ENCODE measurements around the gene MAML3.

Gene MAML3

DNA sequence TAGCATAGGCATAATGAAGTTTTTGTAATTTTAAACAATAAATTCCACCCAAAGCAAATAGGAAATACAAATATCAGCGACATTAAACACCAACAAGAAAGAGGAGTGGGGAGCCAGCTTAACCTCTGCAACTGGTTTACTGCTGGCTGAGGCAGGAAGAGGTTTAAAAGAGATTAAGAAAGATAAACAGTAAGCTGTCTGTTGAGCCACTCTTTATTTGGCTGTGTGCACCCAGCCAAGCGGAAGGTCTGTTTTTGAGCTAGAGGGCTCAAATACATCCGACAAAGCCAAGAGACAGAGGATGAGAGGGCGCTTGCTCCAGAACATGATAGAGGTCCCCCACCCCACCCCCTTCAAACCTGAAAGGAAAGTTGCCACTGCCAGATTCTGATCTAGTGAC is 297.0 kb downstream of the MAML3 start:
- DNase-seq, result peak; percentile 46

DNA sequence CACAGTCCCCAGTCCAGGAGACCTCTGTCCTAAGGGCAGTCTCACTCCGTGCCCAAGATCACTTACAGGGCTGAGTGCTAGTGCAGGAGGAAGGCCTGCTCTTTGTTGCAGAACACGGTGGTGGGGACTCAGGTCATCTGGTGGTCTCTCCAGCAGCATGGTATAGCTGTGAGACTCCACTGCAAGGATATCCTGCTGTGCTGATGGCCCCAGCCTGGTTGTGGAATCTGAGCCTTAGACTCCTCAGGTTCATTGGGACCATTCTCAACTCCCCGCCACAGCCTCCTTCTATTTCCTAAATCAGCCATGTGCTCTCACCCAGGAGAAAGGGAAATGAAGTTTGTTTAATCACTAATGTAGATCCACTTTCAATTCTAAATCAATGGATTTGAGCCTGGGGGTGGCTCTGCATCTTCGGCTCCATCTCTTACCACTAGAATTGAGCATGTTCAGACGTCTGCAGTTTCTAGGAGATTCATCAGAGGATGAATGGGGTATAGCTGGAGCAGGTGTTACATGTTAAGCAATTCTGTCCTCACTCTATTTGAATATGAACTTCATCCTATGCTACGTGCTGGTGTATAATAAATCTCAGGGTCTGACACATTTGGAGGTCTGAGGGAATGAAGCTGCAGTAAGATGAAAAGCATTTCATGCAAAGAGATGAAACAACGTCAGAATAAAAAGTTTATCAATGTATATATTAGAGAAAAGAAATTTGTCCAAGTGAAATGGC is 299.1 kb downstream of the MAML3 start:
- DNase-seq, result no peak

DNA sequence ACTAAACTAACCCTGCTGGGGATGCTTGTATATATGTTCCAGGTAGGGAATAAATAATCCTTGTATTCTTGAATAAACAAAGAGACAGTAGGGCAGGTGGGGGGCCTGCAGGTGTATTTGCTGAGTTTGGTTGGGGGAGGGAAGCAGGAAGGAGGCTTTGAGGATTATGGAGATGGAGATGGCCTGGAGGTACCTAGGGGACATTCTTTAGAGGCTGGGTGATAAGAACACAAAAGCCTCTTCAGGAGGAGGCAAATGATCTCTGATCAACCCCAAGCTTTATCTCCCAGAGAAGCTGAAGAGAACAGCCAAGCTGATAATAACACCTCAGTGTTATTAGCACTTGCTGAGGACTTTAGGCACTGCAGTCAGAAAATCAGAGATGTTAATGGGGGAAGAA is 300.7 kb downstream of the MAML3 start:
- DNase-seq, result no peak

DNA sequence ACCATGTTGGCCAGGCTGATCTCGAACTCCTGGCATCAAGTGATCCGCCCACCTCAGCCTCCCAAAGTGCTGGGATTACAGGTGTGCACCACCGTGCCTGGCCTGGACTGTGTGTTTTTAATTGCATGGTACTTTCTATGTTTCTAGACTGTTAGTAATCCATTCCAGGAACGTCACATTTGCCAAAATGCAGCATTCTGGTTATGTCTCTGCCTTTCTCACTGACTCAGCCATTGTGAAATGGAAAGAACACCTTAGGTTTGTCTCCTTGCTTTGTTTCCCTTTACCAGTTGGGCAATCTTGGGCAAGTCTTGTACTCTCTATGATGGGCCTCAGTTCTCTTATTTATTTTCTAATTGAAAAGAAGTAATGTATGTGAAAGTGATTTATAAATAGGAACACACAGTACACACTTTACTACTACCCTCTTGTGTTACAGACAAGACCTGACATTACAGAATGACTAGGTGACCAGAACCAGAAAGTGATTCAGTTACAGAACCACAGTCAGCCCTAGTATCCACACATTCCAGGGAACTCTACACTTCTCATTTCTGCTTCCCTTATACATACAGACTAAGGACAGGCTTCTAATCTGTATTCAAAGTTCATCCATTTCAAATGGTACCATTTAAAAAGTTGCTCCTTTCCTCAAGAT is 301.2 kb downstream of the MAML3 start:
- no peak for DNase-seq

DNA sequence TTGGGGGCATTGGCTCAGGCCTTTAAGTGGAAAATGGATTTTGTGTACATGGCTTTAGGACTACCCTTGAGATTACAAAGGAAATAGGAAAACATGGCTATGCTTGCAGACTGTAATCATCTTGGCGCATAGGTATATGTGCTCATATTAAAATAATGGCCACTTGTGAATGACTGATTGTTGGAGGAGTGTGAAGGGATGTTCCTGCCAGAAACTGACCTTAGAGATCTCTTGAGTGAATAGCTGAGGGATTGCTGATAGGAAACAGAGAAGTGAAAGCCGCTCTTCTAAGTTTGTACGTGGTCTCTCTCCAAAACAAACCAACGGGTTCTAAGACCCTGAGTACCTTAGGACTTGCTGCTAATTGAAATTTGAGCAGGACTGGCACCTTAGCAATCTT is 302.3 kb downstream of the MAML3 start:
- no peak for DNase-seq

DNA sequence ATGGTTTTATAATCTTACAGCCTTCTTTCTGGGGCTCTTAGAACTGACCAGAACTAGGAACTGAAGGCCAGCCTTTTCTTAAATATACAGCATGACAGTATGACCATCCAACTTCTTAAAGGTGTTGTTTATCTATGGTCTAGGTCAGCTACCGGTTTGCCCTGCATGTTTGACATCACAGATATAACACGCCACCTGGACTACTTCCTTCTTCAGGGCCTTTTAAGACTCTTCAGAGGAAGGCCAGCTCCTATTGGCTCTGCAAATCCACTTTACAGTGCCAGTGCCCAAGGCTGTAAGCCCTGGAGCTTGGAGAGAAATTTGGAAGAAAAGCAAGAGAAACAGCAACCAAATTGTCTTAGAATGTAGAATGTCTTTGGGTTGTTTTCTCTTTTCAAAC is 302.9 kb downstream of the MAML3 start:
- DNase-seq, result no peak

DNA sequence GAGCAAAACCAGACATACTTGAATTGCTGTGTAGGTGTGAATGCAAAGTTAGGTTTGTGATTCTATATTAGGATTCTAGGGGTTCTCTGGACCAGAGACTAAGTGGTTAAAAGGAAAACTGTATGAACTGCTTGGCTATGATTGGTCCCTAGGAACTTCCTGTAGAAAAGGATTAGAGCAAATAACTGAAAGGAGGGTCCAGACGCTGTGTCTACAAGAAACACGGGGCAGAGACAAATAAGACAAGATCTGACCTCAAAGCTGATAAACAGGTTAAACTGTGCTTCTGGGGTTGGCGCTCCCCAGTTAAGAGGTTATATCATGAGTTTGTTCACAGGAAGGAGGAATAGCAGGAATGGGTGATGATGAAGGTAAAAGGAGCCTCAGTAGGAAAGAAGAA is 304.8 kb downstream of the MAML3 start:
- peak; percentile 25 for DNase-seq

DNA sequence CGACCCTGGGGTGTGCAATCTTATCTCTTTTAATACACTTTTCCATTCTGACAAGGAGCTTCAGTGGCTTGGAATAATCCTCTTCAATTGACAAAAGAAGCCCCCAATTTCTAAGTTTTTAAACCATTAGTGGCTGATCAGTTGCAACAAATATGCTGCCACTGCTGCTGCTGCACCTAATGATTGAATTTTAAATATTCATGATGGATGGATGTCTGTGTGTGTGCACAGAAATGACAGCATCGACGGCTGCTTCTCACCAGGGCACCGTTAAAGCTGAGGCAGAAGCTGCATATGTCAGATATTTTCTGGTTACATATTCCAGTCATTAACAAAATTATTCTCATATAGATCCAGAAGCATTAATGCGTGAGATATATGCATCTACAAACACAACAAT is 306.0 kb downstream of the MAML3 start:
- DNase-seq, result no peak

DNA sequence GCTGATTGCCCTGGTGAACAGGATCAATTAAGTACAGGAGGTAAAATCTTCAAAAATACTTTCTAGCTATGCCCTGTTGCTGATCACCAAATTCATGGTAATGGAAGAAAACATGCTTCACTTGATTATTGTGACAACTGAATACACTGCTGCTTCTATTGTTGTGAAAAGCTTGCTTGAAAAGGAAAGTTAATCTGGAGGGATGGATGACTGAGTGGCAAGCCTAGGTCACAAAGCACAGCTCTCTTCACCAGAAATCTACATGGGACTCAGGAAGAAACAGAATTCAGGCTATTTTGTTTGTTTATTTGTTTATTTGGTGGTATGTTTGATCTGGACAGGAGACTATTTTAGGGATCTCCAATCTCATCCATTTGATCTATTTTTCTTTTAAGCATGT is 306.4 kb downstream of the MAML3 start:
- no peak for DNase-seq

DNA sequence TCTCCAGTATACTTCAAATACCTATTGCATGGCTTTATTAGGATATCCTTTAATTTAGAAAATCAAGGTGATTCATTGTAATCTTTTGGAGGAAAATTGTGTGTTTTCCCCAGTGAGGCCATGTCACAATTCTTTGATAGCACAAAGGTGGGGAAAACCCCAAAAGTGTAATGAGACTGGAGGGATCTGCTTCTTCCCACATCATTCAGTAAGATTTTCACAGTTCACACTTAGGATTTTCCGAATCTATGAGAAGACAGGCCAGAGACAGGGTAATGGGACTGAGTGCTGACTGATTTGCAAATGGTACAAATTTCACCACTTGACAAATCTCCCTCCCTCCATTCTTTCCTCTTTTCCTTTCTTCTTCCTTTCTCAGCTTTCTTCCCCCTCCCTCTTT is 307.2 kb downstream of the MAML3 start:
- DNase-seq, result no peak

DNA sequence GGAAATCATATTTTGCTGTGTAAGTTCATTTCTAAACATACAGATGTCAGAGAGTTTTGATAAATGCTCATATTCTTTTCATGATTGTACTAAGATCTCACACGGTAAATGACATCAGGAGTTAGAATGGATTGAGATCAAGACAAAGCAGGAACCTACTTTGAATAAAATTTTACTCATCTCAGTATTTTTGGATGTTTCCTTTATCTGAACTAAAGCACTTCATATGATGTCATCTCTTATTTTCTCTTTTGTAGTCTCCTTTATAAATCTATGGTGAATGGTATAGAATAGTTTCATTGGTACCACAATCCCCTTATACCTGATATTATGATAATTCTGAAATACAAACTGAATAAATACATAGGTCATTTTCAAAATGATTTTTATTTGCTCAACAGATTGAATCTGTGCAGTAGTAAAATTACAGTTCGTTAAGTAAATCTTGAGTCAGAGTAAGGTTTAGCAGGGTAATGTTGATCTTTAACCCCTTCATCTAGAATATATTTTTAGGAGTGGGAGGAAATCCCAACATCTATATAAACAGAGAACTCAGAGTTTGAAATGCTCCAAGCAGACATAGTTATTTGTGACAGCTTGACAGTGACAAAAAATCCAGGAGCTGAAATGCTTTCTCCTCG is 308.4 kb downstream of the MAML3 start:
- no peak for DNase-seq

DNA sequence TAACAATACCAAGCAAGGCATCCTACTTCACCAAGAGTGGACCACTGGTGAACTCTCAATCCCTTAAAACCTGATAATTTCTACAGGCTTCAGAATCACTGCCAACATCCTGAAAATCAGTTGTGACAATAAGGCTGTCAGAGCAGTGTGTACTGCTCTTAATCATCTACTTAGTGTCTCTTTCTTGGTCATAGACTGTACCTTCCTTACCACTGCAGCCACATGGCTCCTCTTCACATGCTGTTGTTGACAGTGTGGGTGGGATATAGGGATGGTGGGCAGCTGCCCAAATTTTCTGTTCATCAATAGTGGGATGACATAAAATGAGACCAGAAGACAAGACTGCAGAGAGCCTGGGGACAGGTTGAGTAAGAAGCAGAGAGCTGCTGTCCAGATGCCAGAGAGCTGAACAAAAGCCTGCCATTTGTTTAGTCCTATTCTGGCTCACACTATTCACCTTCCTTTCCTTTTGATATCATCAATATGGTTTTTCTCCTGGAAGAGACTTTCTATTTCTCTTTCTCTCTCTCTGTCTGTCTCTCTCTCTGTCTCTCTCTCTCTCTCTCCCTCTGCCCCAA is 309.4 kb downstream of the MAML3 start:
- DNase-seq, result no peak

DNA sequence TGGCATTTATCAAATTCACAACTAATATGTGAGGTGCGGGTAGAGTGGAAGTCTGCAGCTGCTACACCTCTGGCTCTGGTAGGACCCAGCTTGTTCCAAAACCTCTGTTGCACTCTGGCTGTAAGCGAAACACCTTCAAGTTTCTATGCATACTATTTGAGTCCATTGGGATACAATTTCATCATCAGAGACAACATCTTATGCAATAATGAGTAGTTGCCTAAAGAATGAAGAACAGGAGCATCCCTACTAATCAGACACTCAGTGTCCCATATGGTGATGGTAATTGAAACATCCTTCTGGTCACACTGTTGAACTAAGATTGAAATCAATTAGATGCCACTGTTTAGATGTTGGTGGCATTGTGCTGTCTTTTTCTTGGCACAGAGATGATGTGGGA is 309.9 kb downstream of the MAML3 start:
- no peak for DNase-seq

DNA sequence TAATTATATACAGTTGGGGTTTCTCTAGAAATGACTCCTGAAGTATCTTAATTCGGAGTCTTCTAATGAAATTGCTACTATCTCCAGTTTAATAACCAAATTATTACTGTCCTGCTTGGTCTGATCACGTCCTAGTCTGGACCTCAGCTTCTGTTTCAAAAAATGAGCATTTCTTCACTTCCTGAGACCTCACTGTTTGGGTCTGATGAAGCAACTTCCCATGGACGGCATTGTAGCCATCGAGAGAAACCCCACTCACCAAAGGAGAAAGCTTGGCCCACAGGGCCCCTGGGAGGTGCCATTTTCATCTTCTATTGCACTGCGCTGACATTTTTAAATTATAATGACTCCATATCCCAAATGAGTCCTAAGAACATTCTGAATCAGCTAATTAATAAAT is 310.3 kb downstream of the MAML3 start:
- DNase-seq, result no peak

DNA sequence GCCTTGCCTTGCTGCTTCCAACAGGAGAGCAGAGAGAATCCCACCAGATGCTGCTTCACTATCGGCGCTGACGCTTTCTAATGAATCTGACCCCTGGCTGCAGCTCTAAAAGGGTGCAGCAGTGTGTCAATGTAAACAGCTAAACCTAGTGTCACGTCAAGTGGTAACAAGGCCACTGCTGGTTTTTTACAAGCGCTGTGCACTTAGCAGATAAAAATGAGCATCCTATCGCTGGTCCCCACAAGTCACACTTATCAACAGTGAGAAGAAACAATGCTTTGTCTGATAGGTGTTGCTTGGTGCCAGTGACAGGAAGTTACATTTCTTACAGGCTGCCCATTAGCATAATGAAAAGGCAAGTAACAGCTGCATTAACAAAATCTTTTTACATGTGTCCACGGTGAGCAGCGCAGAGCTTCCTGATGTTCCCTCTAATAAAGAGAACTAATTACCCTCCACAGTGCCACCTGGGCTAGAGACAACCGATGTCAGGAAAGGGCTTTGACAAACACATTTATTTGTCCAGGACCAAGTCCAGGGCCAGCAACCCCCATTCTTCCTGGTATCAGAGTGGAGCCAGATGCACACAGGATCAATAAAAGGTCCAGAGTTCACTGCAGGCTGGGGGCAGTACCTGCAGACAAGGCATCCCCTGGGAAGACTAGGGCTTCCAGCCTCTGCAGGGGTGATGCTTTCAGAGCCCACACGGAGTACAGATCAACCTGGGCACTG is 312.4 kb downstream of the MAML3 start:
- peak; percentile 98 for DNase-seq

DNA sequence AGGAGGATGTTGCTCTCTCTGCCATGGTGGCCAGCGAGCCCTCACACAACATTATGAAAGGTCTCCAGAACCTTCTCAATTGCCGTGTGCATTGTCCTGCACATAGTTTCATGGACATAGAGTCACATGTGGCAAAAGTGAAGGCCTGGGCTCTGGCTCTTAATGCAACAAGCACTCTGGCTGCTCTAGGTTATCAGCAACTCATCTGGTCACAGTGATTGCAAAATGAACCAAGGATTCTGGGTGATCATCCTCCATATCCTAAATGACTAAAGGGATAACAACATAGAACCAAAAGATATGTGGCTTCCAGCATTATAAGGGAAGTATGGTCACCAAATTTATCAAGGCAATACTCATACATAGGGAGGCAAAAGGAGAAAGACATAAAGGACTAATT is 313.2 kb downstream of the MAML3 start:
- DNase-seq, result no peak

DNA sequence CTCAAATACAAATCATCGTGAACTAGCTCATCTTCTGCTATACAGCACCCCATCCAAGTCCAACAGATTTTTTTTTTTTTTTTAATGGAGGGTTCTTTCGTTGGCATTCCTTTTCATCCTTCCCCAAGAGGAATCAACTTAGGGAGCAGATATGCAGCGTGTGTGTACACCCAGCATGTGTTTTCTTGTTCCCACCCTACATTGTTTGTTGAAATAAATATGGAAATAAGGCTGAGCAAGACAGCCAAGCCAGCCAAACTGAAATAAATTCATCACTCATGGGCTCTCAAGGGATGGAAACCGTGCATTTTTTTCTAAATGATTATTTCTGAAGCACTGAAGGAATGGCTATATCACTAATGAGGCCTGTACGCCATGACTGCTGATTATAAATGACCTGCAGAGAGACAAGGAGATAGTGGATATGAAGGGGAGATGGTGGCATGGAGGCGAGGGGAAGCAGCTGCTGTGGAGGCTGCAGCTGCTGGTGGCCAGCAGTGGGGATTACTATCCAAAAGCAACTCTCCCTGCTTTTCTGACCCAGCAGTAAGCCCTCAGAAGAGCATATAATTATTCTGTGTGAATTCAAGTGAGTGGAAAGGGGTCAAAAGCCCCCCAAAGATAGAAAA is 314.5 kb downstream of the MAML3 start:
- DNase-seq, result no peak

DNA sequence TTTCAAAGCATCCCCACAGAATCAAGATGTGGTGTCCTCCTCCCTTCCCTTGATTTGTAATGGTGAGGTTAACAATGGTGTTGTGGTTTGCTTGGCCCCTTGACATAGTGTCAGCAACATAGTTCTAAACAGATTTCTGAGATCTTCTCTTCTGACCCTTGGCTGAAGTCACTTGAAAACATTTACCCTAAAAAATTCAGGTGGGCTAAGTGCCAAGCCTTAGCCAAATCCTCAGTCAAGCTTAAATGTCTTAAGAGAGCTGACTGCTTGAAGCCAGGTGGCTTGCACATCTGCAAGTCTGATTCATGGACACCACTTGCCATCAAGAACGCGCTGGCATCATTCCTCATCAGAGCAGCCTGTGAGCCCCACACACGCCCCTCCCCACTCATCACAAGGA is 315.2 kb downstream of the MAML3 start:
- DNase-seq, result no peak

DNA sequence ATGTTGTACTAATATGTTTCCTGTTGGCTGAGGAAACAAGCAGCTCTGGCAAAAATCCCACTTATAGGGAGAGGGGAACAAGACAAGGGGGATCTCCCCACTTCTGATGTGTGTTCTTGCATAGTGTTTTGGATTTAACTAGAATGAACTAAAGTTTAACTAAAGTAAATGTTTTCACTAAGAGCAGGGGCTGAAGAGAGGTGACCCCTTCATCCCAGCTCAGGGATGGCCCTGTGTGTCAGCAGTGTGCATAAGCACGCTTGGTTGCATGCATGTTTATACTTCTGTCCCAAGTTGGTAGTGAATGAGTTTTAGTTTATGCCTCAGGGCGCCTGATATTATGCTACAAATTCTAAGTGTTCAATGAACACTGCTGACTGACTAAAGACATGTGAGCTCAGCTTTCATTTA is 319.0 kb downstream of the MAML3 start:
- no peak for DNase-seq

DNA sequence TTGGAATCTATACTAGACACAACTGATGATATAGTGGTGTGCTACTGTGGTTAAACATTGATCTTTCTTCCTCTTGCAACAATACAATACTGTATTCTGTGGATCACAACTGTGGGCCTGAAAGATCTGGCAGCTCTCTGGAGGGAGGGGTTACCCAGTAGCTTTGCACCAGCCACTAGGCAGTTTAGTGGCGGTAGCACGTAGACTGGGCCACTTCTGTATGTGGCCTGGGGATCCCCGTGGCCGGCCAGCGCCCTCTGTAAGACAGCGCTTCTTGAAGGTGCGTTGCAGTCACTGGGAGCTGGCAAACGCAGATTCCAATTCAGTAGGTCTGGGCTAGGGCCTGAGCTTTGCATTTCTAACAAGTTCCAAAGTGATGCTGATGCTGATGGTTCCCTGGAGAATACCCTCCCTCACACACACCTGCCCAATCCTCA is 319.7 kb downstream of the MAML3 start:
- no peak for DNase-seq

DNA sequence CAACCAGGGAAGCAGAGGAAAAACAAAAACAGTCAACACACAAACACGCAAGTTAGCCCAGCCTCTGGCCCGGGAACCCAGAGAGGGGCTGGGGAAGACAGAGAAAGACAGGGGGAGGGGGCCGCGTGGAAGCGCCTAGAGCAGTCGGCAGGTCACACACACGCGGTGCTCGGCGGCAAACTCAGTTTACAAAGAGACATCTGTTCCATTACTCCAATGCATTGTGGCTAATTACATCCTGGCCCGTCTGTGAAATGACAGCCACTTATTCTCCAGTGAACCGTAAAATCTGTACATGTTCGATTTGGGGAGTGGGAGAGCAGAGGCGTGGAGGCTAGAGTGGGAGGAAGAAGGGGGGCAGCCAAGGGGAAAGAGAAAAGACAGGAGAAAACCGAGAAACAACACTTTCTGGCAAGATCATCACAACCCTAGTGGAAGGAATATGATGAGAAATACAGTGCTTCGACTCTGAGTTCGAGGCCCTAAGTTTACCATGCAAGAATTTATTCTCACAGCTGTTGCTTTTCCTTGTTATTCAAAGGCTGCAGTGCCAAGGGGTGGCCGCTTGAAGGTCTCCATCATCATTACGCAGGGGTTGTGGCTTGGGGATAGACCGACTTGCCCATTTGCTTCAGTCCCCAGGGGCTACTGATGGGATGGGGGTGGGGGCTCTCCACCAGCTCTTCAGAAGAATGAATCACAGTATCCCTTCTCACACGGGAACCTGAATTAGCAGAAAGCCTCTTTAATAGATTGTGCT is 320.7 kb downstream of the MAML3 start:
- no peak for DNase-seq
